Right renal pelvis (tissue), 4 donors: ENCODE measurements around the gene JMJD1C. TPM values are rescaled to one million over a fixed set of nuclear protein-coding genes. Genes with fewer than 3 reads are reported as not detected.
"Not testable (repeated sequence)": the region's sequence is repeated elsewhere in the genome, so short reads cannot be mapped to it uniquely, and the experiment has no call there.

ENCODE experiments used
- DNase-seq, 4 donors: peaks; one replicate each; pipeline ENCODE4 v3.0.0-alpha.2; 2013; ENCODE audit warnings: low read depth in 4 of 4, low spot score in 3 of 4, missing footprints in 1 of 4
- polyA plus RNA-seq, 4 donors: library from polyadenylated mRNA; unstranded; fragments of 120-200 nt; gene quantifications; one replicate each; pipeline ENCODE4 v1.2.1, GENCODE V29; 2013; ENCODE audit not compliant: insufficient read length in 4 of 4

Gene JMJD1C
- polyA plus RNA-seq, 4 donors = 88.4 to 115 (median 112) TPM

DNA sequence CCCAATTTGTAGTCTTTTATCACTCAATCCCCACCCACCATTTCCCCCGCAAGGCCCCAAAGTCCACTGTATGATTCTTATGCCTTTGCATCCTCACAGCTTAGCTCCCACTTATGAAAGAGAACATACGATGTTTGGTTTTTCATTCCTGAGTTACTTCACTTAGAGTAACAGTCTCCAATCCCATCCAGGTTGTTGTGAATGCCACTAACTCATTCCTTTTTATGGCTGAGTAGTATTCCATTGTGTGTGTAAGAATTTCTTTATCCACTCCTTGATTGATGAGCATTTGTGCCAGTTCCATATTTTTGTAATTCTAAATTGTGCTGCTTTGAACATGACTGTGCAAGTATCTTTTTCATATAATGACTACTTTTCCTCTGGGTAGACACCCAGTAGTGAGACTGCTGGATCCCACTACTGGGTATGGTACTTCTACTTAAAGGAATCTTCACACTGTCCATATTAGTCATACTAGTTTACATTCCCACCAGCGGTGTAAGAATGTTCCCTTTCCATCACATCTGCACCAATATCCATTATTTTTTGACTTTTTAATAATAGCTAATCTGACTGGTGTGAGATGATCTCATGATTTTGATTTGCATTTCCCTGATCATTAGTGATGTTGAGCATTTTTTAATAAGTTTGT, 152.6 kb downstream of the JMJD1C start:
- no peak for DNase-seq

DNA sequence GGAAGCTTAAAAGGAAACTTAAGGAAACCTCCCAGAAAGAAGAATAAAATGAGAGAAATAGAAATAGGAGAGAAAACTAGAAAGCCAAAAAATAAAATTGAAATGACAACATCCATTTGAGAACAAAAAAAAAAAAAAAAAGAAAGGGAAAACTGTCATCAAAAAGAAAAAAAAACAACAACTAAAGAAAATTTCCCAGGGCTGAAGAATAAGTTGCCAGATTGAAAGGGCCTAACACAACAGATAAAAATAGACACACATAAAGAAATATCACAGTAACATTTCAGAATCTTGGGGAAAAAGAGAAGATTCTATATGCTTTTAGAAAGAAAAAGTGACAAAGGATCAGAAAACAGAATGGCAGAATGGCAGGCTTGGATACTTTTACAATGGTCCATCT, 157.1 kb downstream of the JMJD1C start:
- DNase-seq = no peak

DNA sequence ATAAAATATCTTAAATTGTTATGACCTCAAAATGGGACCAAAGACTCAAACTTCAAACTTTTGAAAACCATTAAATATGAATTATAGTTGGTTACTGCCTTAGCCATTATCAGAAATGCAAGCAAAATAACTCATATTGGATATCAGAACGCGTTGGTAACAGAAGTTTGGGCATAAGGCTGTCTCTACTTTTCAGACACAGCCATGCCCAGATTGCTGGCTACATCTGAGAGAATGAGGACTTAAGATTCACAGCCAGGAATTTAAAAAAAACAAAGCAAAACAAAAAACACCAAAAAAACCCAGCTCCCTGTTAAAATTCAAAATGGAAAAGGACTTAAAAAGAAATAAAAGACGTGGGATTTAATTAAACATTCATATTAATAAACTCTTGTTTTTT, 161.6 kb downstream of the JMJD1C start:
- no peak for DNase-seq

DNA sequence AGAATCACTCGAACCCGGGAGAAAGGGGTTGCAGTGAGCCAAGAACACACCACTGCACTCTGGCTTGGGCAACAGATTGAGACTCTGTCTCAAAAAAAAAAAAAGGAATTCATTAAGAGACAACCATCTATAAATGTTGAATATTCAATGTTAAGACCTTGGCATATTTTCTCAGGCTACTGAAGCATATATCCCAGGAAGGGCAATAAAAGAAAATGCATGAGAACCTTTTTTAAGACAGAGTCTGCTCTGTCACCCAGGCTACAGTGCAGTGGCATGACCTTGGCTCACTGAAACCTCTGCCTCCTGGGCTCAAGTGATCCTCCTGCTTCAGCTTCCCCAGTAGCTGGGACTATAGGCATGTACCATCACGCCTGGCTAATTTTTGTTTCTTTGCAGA, 165.0 kb downstream of the JMJD1C start:
- DNase-seq = no peak

DNA sequence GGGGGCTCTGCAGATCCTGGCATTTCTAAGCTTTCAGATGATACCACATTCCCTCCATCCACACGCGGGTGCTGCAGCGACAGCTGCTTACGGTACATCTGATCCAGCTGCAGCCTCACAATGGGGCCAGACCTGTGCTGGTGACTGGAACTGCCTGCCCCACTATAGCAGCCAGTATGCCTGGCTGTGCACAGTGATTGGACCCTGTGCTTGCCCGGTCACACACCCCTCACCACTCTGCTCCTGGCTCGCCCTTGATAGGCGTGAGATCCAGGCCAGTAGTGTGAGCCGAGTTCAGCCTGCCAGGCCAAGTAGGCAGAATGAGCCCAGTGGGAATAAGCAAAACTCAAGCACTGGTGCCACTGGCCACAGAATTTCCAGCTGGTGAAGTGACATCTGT, 167.8 kb downstream of the JMJD1C start:
- DNase-seq = no peak

DNA sequence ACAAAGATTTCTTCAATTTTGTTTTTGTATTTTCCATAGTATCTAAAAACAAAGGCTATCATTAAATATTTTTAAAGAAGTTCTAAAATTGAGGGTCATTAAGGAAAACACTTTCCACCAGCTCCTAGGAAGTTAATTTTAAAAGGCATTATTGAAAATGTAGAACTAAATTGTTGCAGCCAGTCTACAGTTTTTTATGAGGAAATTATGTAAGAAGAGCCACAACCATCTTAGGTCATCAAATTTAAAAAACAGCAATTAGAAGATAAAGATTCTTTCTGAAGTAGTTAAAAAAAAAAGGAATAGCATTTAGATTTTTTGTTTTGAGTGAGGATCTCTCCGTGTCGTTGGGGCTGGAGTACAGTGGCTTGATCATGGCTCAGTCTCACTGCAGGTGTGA, 171.0 kb downstream of the JMJD1C start:
- no peak for DNase-seq

DNA sequence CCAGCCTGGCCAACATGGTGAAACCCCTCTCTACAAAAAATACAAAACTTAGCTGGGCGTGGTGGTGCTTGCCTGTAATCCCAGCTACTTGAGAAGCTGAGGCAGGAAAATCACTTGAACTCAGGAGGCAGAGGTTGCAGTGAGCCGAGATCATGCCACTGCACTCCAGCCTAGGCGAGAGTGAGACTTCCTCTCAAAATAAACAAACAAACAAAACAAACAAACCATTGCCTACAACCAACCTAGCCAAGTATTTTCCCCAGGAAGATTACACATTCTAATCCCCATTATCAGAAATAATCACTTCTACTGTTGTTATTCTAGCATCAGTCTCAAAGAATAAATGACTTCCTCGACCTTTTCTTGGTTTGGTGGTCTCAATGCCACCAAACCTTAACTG, 172.9 kb downstream of the JMJD1C start:
- not testable (repeated sequence) for DNase-seq

DNA sequence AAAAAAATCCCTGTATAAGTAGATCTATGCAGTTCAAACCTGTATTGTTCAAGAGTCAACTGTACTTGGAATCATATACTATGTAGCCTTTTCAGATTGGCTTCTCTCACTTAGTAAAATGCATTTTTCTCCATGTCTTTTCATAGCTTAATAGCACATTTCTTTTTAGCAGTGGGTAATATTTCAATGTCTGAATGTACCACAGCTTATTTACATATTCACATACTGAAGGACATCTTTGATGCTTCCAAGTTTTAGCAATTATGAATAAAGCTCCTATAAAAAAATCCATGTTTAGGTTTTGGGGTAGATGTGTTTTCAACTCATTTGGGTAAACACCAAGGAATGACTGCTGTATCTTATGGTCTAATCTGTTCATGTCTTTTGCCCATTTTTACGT, 177.6 kb downstream of the JMJD1C start:
- no peak for DNase-seq

DNA sequence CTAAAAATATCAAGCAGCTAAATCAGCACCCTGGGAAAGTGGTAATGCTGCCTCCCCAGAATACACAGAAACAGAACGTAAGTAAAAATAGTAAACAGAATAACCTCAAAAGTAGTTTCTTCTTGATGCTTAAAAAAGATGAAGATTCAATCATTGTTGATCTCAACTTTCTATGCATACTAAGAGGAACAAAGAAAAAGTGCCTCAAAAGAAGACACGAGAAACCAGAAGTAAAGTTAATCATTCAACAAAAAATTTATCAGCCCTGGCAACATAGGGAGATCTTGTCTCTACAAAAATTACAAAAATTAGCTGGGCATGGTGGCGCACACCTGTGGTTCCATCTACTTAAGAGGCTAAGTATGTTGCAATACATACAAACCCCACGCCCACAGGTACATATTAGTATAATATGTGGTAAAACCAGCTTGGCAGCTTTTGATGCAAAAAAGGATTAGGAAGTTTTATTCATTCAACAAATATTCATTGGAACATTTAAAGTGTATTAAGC, 179.0 kb downstream of the JMJD1C start:
- DNase-seq = no peak

DNA sequence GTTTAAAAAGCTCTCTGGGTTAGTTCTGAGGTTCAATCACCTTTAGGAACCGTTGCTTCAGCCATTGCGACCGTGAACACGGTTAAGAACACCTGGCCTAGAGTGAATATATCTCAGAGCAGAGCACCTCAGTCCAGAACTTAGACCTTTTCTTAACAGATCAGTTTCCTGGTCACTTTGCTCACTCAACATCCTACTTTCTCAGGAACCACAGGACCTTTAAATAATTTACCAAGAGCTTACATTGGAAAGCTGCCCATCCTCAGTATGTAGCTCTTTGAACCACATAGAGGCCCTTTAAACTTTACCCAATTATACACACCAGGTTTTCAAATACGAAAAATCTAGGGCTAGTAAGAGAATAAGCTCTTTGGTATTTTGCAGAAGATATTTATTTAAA, 179.4 kb downstream of the JMJD1C start:
- DNase-seq = no peak

DNA sequence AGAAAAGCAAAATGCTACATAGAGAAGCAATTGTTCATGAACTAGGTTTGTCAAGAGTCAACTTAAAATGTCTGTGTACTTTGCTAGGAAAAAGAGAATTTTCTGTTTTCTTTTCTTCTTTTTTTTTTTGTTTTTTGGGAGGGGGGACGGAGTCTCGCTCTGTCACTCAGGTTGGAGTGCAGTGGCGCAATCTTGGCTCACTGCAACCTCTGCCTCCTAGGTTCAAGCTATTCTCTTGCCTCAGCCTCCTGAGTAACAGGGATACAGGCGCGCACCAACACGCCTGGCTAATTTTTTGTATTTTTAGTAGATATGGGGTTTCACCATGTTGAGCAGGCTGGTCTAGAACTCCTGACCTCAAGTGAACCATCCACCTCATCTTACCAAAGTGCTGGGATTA, 181.9 kb downstream of the JMJD1C start:
- not testable (repeated sequence) for DNase-seq

DNA sequence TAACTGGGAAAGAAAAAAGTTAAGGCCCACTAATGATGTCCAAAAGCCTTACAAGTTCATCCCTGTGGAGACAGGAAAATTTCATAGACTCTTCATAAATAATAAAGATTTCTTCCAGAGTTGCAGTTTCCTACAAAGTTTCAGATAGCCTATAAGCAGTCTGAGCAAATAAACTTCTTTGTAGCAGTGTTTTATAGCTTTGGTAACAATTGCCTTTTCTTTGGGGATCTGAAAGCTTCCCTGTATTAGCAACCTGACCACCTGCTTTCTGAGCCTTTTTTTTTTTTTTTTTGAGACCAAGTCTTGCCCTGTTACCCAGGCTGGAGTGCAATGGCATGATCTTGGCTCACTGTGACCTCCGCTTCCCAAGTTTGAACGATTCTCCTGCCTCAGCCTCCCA, 182.7 kb downstream of the JMJD1C start:
- no peak for DNase-seq

DNA sequence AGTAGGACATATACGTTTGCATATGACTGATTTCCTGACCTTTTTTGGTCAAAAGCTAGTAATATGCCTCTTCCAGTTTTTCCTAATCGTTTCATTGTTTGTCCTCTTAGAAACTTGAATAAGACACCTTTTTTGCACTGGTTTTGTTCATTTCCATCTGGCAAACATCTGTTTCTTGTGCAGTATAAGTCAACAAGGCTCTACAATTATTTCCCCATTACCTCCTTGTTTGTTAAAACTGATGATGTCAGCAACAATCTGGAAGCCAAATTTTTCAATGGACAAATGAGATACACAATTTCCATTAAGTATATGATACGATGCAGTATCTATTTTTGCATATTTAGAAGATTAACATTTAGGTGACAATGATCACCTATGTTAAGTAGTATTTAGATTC, 183.8 kb downstream of the JMJD1C start:
- DNase-seq = no peak

DNA sequence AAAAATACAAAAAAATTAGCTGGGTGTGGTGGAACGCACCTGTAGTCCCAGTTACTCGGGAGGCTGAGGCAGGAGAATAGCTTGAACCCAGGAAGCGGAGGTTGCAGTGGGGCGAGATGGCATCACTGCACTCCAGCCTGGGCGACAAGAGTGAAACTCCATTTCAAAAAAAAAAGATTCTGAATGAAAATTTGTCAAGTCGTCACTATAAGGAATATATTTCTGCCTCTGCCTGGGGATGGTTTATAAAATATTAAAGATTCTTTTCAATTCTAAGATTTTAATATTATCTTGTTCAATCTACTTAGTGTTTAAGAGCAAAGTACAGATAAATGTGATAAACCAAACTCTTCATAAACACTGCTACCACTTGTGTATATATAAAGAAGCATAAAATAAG, 185.4 kb downstream of the JMJD1C start:
- no peak for DNase-seq

DNA sequence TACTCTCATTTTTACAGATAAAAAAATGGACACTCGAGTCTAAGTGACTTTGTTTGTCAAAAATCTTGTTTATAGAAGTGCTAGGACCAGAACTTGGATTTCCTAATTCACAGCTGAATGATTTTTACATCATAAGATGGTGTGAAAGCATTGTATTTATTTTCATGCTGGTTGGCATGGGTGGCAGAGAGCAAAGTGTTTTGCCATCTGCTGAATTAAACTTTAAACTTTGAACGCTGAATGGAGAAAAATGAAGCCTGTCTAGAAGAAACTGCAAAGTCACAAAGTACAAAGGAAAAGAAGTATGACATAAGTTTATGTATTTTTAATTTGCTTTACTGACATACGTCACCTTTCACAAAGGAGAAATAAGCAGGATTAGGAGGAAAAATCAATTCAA, 190.7 kb downstream of the JMJD1C start:
- DNase-seq = no peak

DNA sequence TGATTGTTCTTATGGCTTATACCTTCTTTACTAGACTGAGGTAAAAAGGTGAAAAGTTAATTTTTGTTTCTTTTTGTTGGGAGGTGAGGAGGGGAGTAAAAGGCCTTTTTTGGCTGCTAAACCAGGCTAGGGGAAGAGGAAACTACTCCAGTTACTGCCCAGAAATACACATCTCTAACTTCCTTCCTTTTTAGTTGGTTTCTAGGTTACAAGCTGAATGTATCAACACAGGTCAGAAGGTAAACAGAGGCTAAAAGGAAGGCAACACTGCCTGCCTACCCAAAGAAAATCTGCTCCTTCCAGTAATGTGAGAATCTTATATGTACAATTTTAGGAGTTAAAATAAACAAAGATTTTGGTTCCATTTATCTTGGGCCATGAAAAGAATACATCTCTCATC, 192.2 kb downstream of the JMJD1C start:
- DNase-seq = no peak

DNA sequence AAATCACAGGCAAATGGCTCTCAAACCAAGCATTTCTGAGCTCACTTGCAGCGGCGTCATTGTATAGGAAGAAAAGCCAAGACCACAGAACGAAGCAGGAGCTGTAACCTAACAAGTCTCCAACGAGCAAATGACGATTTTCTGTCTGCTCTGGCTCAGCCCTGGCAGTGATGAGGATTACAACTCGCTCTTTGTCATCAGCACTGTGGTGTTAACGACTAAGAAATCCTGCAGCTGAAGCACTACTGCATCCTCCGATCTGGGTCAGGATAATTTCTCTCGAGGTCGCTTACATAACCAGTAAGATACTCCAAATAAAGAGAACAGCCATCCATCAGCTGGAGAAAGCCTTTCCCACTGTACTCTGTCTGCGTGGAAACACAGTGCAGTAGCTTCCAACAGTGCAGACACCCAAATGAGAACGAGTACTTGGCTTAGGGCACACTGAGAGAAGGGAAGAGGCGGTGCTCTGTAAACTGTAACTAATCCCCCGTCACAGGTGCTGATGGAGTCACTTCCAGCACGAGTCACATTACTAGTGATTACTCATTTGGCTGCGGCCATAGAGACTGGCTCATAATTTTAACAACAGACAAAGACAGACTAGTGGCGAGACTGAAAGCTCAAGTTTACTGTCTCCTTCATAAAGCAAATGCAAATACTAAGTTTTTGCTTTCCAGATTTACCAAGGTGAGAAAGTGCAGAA, 196.8 kb downstream of the JMJD1C start:
- peak; percentile 77 to 90 (median 84) for DNase-seq

DNA sequence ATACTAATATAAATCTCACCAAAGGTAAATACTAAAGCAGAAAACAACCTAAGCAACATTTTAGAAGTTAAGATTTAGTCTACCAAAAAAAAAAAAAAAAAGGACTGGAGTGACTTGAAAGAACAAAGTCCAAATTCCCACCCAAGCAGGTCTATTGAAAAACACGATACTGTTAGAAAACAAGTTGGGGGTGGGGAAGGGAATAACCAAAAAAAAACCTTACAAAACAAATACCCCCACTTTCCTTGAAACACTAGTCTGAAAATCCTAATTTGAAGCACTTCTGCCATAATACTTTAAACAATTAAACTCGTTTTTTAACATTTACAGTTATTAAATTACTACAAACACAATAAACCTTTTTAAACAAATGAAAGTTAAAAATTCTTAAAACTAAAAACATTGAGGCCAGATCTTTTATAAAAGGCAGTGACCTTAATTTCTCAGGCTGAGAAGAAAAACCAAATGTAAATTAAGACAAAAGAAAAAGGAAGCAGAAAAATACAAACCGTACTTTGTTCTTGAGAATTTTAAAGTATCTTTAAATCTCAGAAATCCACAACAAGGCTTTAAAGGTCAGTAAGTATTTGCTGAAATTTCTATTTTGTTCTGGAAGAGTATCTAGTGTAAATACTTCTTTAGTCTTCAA, 197.5 kb downstream of the JMJD1C start:
- peak in 1 of 4 donors; percentile 53 for DNase-seq

DNA sequence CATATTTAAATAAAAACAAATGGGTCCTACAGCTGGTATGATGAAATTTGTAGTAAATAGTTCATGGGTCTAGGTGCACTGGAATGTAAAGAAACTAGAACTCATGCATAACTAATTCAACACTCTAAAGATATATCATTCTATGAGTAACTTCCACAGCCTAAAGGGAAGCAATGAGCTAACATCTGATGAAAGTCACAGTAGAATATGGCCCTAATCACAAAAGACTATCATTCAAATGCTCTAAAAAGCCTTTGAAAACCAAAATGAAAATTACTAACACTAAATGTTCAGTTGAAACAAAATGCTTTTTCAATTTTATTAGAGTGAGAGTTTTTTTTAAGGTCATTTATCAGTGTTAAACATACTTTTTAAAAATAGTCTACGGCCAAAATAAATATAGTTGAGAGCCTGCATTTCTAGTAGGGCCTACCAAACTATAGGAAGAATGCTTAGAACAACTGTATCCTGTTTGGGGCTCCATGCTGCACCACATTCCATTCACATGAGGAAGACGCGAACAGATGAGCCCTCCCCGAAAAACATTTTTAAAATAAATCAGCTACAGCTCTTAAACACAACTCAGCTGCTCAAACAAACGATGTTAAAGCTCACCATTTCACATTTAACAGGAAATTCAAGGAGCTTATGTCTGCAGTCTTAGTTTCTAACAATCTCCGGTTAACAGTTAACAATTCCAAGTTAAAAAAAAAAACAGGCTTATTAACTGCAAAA, 198.2 kb downstream of the JMJD1C start:
- peak in 3 of 4 donors; percentile 58 to 74 (median 74) for DNase-seq

DNA sequence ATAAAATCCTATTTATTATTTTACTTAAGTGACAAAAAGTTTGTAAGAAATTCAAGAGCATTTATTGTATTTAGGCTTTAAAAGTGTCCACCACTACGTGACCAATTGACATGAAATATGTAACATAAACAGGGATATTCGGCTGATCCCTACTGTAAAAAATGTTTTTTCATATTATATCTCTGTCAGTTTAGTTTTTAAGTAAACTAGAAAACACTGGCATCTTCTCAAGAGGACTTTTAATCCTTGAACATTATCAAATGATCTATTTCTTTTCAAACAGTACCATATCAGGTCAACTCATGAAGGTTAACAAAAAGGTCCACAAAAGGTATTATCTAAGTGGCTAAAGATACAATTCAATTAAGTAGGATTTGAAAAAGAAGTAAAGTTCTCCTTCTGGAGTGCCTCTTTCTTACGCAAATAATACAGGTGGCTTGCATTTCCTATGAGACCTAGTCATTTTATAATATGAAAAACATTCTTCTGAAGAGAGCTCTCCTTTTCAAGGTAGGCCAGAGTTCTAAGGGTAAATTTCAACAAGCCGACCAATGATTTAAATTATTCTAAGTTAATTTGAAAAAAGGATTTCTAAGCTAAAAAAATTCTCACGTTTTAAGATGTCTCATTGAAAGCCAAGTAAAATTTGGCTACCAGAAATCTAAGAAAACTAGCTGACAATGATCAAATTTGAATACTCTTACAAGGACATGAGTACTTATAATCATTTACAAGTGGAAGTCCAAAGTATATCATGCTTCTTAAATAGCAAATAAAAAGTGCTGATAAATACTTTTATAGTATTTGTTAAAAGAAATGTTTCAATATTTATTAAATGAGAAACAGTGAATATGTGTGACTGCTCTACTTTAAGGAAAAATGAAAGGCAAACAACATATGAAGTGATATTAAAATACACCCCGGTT, 199.1 kb downstream of the JMJD1C start:
- no peak for DNase-seq
